ENCODE data around the gene MAD1L1.

The MAD1L1 gene

DNA sequence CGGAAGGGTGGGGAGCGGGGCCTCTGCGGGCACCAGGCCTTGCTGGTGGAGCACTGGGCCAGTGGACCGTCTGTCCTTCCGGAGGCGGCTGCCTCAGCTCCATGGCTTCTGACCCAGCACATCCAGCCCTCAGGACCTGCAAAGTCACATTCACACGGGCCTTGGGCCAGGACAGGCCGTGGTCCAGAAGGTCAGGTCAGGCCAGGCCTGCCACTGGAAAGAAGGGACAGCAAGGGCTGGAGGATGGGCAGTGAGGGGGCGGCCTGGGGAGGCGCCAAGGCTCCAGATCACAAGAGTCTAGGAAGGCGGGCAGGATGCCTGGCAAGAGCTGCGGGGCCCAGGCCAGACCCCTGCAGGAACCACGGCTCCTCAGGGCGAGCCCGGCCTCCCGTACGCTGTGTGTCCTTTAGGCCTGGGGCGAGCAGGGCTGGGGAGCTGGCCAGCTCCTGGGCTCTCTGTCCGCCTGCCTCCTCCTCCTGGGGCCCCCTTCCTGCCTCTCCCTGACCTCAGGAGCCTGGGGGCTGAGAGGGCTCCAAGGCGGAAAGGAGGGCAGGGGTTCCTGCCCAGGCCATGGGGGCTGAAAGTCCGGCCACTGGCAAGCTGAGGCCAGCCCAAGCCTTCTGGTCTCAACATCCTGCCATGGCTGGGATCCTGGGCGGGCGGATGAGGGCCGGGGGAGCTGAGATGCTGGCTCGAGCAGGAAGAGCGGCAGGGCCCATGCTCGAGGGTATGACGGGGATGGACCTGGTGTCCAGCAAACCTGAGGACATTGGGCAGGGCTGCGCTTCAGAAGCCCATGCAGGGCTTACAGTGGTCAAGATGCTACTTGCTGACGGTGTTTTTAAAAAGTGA is 336.9 kb downstream of the MAD1L1 start:
- no peak for DNase-seq (ENCODE audit: extremely low read depth, low read depth)
- no peak overlapping the region for H3K4me3 ChIP-seq (replicated peaks; ENCODE audit: low read depth, low read length)
- TF ChIP-seq, protein P1, sequence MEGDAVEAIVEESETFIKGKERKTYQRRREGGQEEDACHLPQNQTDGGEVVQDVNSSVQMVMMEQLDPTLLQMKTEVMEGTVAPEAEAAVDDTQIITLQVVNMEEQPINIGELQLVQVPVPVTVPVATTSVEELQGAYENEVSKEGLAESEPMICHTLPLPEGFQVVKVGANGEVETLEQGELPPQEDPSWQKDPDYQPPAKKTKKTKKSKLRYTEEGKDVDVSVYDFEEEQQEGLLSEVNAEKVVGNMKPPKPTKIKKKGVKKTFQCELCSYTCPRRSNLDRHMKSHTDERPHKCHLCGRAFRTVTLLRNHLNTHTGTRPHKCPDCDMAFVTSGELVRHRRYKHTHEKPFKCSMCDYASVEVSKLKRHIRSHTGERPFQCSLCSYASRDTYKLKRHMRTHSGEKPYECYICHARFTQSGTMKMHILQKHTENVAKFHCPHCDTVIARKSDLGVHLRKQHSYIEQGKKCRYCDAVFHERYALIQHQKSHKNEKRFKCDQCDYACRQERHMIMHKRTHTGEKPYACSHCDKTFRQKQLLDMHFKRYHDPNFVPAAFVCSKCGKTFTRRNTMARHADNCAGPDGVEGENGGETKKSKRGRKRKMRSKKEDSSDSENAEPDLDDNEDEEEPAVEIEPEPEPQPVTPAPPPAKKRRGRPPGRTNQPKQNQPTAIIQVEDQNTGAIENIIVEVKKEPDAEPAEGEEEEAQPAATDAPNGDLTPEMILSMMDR (IDR thresholded peaks at IDR 0.05; ENCODE audit: low read depth, low read length, missing control alignments): no peak

DNA sequence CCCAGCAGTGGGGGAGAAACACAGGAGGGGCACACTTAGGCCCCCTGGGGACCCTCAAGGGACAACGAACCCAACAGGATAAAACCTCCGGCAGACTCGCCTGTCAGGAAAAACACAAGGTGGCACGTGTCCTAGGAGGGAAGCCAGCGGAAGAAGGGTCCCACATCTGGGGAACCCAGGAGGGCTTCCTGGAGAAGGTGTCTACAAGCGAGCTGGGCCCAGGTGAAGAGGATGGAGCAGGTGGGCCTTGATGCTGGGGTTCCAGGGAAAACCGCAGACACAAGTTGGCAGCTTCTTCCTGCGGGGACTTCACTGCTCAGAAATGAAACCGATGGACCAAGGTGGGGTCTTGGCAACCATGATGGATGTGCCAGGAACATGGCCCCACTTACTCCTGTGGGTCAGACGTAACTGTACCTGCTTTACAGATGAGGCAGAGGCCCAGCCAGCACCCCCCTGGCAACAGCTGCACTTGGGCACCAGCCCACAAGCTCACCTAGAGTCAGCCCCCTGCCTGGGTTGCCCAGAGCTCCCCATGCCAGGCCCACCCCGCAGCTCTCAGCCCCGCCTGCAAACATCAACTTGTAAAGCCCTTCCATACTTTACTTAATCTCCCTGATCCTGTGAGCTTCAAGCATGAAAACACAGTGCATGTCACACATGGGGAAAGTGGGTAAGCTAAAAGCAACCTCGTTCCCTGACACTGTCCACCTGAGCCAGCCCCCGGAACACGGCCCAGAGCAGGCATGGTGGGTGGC is 337.7 kb downstream of the MAD1L1 start:
- H3K4me3 ChIP-seq (replicated peaks; ENCODE audit: low read depth, low read length): no peak overlapping the region
- no peak for DNase-seq (ENCODE audit: extremely low read depth, low read depth)
- TF ChIP-seq, protein P1 (IDR thresholded peaks at IDR 0.05; ENCODE audit: low read depth, low read length, missing control alignments): no peak

DNA sequence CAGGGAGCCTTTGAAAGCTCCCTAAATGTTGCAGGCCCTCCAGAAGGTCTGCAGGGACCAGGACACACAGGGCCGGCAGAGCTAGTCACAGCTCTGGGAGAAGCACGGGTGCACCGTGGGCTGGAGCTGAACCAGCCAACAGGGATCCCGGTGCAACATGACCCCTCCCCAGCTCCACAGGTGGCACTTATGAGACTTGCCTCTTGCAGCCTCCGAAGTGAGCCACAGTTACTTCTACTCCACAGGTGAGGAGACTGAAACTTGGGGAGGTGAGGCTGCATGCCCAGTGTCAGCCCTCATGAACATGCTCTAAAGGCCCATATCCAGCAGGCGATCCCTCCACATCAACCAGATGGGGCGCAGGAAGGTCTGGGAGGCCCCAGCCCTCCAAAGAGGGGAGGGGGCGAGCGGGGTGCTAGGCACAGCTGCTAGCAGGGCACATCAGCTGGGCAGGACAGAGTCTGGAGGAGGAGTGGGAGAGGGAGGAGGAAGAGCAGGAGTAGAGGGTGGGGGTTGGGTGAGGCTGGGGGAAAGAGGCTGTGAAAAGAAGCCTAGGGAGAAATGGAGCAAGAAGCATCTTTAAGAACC is 338.3 kb downstream of the MAD1L1 start:
- TF ChIP-seq, protein P1 (IDR thresholded peaks at IDR 0.05; ENCODE audit: low read depth, low read length, missing control alignments): no peak
- no peak for DNase-seq (ENCODE audit: extremely low read depth, low read depth)

DNA sequence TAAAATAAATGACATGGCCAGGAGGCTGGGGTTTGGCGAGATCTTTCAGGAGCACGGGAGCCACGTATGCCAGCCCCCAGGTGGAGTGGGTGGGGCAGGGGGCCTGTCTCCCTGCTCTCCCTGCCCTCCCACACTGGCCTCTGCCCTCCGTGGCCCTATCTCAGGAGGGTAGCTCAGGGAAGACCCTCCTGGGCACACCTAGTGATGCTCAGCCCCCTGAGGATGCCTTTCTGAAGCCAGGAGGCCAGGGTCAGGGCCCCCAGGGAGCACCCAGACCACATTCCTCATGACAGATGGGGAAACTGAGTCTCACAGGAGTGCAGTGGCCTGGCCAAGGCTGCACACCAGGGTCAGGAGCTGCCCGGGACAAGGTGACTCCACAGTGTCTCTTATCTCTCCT is 339.3 kb downstream of the MAD1L1 start:
- H3K4me3 ChIP-seq (replicated peaks; ENCODE audit: low read depth, low read length): no peak overlapping the region
- TF ChIP-seq, protein P1 (IDR thresholded peaks at IDR 0.05; ENCODE audit: low read depth, low read length, missing control alignments): no peak
- no peak for DNase-seq (ENCODE audit: extremely low read depth, low read depth)

More for the DNA sequence above, 338.3 kb downstream of the MAD1L1 start:
- no peak overlapping the region for H3K4me3 ChIP-seq (replicated peaks; ENCODE audit: low read depth, low read length)

DNA sequence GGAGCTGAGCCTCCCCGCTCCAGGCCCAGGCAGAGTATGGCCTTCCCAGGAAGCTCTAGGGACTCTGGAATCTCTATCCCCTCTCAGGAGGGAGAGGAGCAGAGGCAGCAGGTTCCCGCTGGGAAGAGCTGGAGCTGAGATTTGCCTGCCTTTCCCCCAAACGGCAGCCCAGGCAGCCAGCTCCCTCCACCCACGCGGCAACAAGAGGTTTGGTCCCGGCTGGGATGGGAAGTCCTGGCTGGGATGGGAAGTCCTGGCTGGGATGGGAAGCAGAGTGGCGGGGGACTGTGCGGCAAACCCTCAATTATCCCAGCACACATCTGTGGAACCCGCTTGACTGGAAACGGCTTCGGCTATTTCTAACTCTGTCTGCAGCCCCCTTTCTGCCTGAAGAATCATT is 339.7 kb downstream of the MAD1L1 start:
- no peak overlapping the region for H3K4me3 ChIP-seq (replicated peaks; ENCODE audit: low read depth, low read length)
- DNase-seq (ENCODE audit: extremely low read depth, low read depth): no peak
- TF ChIP-seq, protein P1 (IDR thresholded peaks at IDR 0.05; ENCODE audit: low read depth, low read length, missing control alignments): no peak

DNA sequence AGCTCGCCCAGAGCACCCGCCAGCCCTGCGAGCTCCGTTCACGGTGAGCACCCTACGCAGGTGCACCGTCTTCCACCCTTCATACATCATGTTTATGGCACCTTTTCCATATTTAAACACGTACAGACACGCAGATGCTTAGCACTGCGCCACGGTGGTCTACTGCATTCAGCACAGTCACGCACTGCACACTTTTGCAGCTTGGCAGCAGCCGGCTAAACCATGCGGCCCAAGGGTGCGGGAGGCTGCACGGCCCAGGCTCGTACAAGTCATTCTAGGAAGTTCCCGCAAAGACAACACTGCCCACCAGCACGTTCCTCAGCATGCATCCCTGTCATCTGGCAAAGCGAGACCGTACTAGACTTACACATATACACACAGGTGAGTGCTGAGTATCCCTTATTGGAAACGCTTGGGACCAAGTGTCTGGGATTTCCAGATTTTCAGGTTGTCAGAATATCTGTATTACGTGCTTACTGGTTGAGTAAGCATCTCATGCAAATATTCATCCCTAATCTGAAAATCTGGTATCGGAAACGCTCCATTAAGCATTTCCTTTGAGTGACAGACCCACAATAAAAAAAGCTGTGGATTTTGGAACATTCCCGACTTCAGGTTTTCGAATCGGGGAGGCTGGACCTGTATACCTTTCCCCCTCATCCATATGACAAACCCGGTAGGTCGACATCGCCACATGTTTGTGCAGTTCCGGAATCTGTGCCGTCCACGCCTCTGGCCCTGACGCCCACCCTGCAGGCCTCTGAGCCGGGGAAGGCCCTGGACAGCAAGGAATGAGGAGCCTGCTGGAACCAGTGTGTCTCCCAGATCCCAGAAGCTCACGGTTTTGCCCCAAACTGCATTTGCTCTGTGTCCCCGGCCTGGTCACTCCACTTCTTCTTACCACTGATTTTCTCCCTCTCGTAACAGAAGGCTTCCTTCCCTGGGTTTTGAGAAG is 340.5 kb downstream of the MAD1L1 start:
- no peak for DNase-seq (ENCODE audit: extremely low read depth, low read depth)
- no peak overlapping the region for H3K4me3 ChIP-seq (replicated peaks; ENCODE audit: low read depth, low read length)
- TF ChIP-seq, protein P1 (IDR thresholded peaks at IDR 0.05; ENCODE audit: low read depth, low read length, missing control alignments): no peak

Measured in HFF-Myc (cell line).